Astrocyte (in vitro differentiated cells and primary cell): ENCODE results near the gene APBB2. TPM values are rescaled to one million over a fixed set of nuclear protein-coding genes. Genes with fewer than 3 reads are reported as not detected.
A peak's percentile ranks its signal among the peaks of the same experiment; 100 is the strongest.

ENCODE experiments used
- DNase-seq: peaks from one replicate; pipeline ENCODE4 v3.0.0-alpha.2; 2010; ENCODE audit warnings: low read depth
- FAIRE-seq: peaks from 2 replicates; lab custom pipeline; 2011; peaks lifted over from hg19 to GRCh38; lab: Jason Lieb, UNC
- H2AFZ ChIP-seq: 2 replicates; pipeline ENCODE4 v1.6.0; 2012; ENCODE audit warnings: low read depth, low read length, inconsistent platforms
- H3K27ac ChIP-seq: 2 replicates; pipeline ENCODE4 v1.5.1; 2011; ENCODE audit warnings: low read depth, low read length, inconsistent platforms
- H3K27me3 ChIP-seq: 2 replicates; pipeline ENCODE4 v1.6.0; 2011; ENCODE audit warnings: low read length, inconsistent platforms; ENCODE audit not compliant: insufficient read depth
- H3K36me3 ChIP-seq: 2 replicates; pipeline ENCODE4 v1.5.1; 2011; ENCODE audit warnings: low read length, inconsistent platforms; ENCODE audit not compliant: insufficient read depth
- H3K4me1 ChIP-seq: 2 replicates; pipeline ENCODE4 v1.5.1; 2011; ENCODE audit warnings: low read length, inconsistent platforms; ENCODE audit not compliant: insufficient read depth
- H3K4me2 ChIP-seq: 2 replicates; pipeline ENCODE4 v1.6.0; 2012; ENCODE audit warnings: low read length, inconsistent platforms
- H3K4me3 ChIP-seq: 2 replicates; pipeline ENCODE4 v1.5.1; 2011; ENCODE audit warnings: low read depth, mild to moderate bottlenecking, low read length, inconsistent platforms; ENCODE audit not compliant: insufficient read depth
- H3K79me2 ChIP-seq: 2 replicates; pipeline ENCODE4 v1.6.0; 2012; ENCODE audit warnings: mild to moderate bottlenecking, low read length, inconsistent platforms; ENCODE audit not compliant: insufficient read depth
- H3K9ac ChIP-seq: 2 replicates; pipeline ENCODE4 v1.6.0; 2012; ENCODE audit warnings: mild to moderate bottlenecking, low read length, inconsistent platforms
- H3K9me3 ChIP-seq: 2 replicates; pipeline ENCODE4 v1.5.1; 2012; ENCODE audit warnings: low read depth, mild to moderate bottlenecking, low read length, inconsistent platforms; ENCODE audit not compliant: insufficient read depth
- H4K20me1 ChIP-seq: 2 replicates; pipeline ENCODE4 v1.6.0; 2012; ENCODE audit warnings: low read length, inconsistent platforms; ENCODE audit not compliant: insufficient read depth
- H3K27ac Mint-ChIP-seq: one replicate; pipeline ENCODE4 v1.8.0; 2021; ENCODE audit warnings: mild to moderate bottlenecking, mixed read lengths; ENCODE audit not compliant: unreplicated experiment
- H3K27me3 Mint-ChIP-seq: one replicate; pipeline ENCODE4 v1.8.0; 2021; ENCODE audit warnings: low read depth, mixed read lengths; ENCODE audit not compliant: unreplicated experiment
- H3K36me3 Mint-ChIP-seq: one replicate; pipeline ENCODE4 v1.8.0; 2021; ENCODE audit warnings: low read depth, mixed read lengths; ENCODE audit not compliant: unreplicated experiment
- H3K4me1 Mint-ChIP-seq: one replicate; pipeline ENCODE4 v1.8.0; 2021; ENCODE audit warnings: low read depth, mixed read lengths; ENCODE audit not compliant: unreplicated experiment
- H3K4me3 Mint-ChIP-seq: one replicate; pipeline ENCODE4 v1.8.0; 2021; ENCODE audit warnings: mild to moderate bottlenecking, moderate library complexity, mixed read lengths; ENCODE audit not compliant: unreplicated experiment
- H3K9me3 Mint-ChIP-seq: one replicate; pipeline ENCODE4 v1.8.0; 2021; ENCODE audit warnings: mild to moderate bottlenecking, mixed read lengths; ENCODE audit not compliant: unreplicated experiment
- CTCF ChIP-seq: IDR thresholded peaks from 2 replicates; pipeline ENCODE4 v1.5.1; 2011; ENCODE audit warnings: low read depth, mild to moderate bottlenecking, inconsistent platforms, low read length, moderate library complexity; ENCODE audit not compliant: insufficient read depth
- EZH2 ChIP-seq: IDR thresholded peaks from 2 replicates; pipeline ENCODE4 v1.6.1; 2012; ENCODE audit warnings: mild to moderate bottlenecking, low read length, inconsistent platforms; ENCODE audit not compliant: insufficient read depth
- total RNA-seq: library from RNA; stranded (reverse); gene quantifications from 2 replicates; pipeline ENCODE4 v1.2.1, GENCODE V29; 2021

Gene APBB2
- total RNA-seq, 1 donor from 2014 or later = 173 TPM

DNA sequence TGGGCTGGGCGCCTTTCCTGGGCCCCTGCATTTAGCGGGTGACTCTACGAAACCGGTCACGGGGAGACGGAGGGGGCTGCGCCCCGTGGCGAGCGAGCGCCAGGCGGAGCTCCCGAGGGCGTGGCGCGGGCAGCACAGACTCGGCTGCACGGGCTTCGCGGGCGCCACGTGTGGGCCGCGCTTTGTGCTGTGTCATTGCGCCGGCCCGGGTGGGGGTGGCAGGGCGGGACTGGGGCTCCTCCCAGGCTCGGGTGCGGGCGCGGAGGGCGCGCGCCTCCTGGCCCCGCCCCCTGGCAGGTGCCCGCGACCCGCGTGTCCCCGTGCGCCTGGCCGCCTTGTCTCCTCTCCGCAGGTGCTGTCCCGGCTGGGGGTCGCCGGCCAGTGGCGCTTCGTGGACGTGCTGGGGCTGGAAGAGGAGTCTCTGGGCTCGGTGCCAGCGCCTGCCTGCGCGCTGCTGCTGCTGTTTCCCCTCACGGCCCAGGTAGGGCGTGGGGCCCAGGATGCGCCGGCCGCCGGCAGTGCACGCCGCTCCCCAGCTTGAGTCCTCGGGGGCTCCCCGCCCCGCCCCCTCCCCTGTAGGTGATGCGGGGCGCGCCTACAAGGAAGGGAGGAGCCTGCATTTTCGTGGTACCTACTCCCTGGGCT, 43.0 kb upstream of the APBB2 start:
- peaks cover 44% of the 10 kb centered on the region for H4K20me1 ChIP-seq
- no peak for FAIRE-seq
- peak overlapping the region; percentile 80 for H3K4me3 ChIP-seq
- Mint-ChIP-seq H3K4me1 (peaks cover 25% of the 10 kb centered on the region), H3K36me3 (peaks cover 22% of the 10 kb centered on the region), H3K4me3 (peak overlapping the region; percentile 96), H3K27me3 (no peaks in the 10 kb centered on the region), H3K9me3 (no peaks in the 10 kb centered on the region), H3K27ac (peak overlapping the region; percentile 3)
- peaks cover 31% of the 10 kb centered on the region for H3K36me3 ChIP-seq
- H2AFZ ChIP-seq = peak overlapping the region; percentile 33
- H3K4me2 ChIP-seq = peak overlapping the region; percentile 84
- peaks cover 17% of the 10 kb centered on the region for H3K4me1 ChIP-seq
- peak; percentile 30 for DNase-seq
- no peaks in the 10 kb centered on the region for H3K9me3 ChIP-seq
- peaks cover 3% of the 10 kb centered on the region for H3K27me3 ChIP-seq
- H3K27ac ChIP-seq = peak overlapping the region; percentile 57
- TF ChIP-seq CTCF (no peak), EZH2 (no peak)
- H3K9ac ChIP-seq = peak overlapping the region; percentile 87
- peaks cover 29% of the 10 kb centered on the region for H3K79me2 ChIP-seq

- Histone ChIP-seq H3K9me3 (no peaks in the 10 kb centered on the region), H3K4me1 (peaks cover 17% of the 10 kb centered on the region), H3K36me3 (peaks cover 25% of the 10 kb centered on the region), H3K79me2 (peaks cover 29% of the 10 kb centered on the region), H3K9ac (peak within 1 kb of the TSS; percentile 87), H3K27ac (peak within 1 kb of the TSS; percentile 57), H3K27me3 (peaks cover 4% of the 10 kb centered on the region), H4K20me1 (peaks cover 40% of the 10 kb centered on the region), H3K4me3 (peak within 1 kb of the TSS; percentile 80), H3K4me2 (peak within 1 kb of the TSS; percentile 84), H2AFZ (peak within 1 kb of the TSS; percentile 33)
- peaks cover 25% of the 10 kb centered on the region for H3K4me1 Mint-ChIP-seq
- peaks cover 17% of the 10 kb centered on the region for H3K36me3 Mint-ChIP-seq
- FAIRE-seq (no peak), DNase-seq (peak; percentile 88)
- H3K27ac Mint-ChIP-seq = peak within 1 kb of the TSS; percentile 86
- H3K4me3 Mint-ChIP-seq = peak within 1 kb of the TSS; percentile 96
- no peaks in the 10 kb centered on the region for H3K9me3 Mint-ChIP-seq
- TF ChIP-seq EZH2 = peak; percentile 52
- TF ChIP-seq CTCF = no peak
- H3K27me3 Mint-ChIP-seq = no peaks in the 10 kb centered on the region
Observed at GRCh38 chr4:41256740-41257256, 42.5 kb upstream of the APBB2 start, which contains the start of gene UCHL1. UCHL1 (plus strand) TSS chr4:41256928; CDS start chr4:41256977, 49 bp downstream.
